ENCODE measurements around the gene PDE6B. TPM values are rescaled to one million over a fixed set of nuclear protein-coding genes. Genes with fewer than 3 reads are reported as not detected.
"Not testable (repeated sequence)": the region's sequence is repeated elsewhere in the genome, so short reads cannot be mapped to it uniquely, and the experiment has no call there.

Gene PDE6B
- total RNA-seq, 1 experiment from 2014 or later, result 12.7 TPM

DNA sequence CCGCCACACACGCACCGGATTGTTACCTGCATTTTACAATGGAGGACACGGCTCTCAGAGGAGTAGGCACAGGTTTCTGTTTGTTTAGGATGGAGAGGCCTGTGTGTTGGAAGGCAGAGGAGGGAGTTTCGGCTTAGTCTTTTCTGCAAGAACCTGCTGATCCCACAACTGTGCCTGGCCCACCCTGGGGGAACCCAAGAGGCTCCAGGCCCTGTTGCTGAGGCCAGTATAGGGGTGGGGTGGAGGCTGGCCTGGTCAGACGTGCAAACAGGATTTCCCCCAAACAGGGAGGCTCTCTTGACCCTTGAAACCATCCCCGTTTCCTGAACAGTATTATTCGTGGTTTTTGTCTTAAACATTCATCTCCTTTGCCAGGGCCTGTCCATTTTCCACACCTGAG lies 64.3 kb downstream of the PDE6B start:
- Histone ChIP-seq H3K4me3 (ENCODE audit: insufficient read depth, low read depth, low read length) (peak overlapping the region; percentile 44; the same call in 1 of the 2 replicates), H3K36me3 (replicated peaks; ENCODE audit: control insufficient read depth, insufficient read depth, low read length) (no peaks in the 10 kb centered on the region), H3K27me3 (ENCODE audit: control insufficient read depth, insufficient read depth, low read length) (no peaks in the 10 kb centered on the region)
- DNase-seq, result no peak

DNA sequence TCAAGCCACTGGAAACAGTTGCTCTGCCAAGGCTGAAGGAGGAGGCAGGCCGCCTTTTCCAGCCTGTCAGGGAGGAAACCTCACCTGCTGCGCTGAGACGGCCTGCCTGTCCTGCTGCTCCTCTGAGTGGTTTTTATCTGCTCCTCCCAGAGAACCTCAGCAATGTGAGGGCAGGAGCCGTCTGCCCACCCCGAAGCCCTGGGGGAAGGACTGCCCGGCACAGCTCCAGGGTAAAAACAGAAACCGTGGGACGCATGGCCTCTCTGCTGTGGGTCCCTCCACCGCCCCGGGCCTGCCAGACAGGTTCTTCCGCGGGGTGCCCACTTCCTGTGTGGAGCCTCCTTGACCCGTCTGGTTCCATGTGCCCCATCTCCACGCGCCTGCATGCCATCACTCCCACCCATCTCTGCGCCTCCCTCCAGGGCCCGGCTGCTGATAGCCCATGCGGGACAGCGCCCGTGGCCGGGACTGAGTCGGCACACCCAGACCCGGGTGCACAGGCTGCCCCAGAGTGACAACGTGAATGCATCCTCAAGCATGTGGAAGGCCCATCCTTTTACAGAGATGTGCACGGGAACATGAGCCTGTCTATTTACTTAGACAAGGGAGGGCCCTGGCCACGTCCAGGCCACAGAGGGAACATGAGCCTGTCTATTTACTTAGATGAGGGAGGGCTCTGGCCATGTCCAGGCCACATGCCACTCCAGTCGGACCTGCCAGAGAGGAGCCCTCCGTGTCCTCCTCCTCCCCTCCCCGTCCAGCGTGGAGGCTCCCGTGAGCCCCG lies 67.6 kb downstream of the PDE6B start:
- H3K4me3 ChIP-seq (ENCODE audit: insufficient read depth, low read depth, low read length), result no peak overlapping the region
- DNase-seq, result peak; percentile 62
- no peaks in the 10 kb centered on the region for H3K27me3 ChIP-seq (ENCODE audit: control insufficient read depth, insufficient read depth, low read length)
- H3K36me3 ChIP-seq (replicated peaks; ENCODE audit: control insufficient read depth, insufficient read depth, low read length), result no peaks in the 10 kb centered on the region

DNA sequence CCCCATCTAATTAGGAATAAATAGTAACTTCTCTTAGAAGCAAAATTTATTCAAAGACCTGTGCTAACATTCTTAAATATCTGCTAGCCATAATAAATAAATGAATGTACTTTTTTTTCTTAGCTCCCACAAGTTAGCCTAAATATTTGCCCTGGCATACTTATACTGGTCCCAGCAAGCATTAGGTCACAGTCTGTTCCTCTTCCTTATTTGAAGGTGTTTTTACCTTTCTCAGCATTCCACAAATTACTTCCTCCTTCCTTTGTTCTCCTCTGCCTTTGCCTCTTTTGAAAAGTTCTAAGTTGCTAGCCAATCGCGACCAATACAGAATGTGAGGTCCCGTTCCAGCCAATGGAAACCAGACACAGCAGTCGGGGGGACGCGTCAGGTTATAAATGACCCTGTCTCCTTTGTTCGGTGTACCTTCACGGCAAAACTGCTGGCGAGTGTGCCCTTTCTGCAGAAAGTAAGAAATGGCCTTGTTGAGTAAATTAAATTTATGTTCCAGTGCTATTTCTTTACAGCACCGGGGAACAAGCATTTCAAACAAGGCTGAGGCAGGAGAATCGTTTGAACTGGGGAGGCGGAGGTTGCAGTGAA lies 69.1 kb downstream of the PDE6B start:
- not testable (repeated sequence) for H3K4me3 ChIP-seq (ENCODE audit: insufficient read depth, low read depth, low read length)

DNA sequence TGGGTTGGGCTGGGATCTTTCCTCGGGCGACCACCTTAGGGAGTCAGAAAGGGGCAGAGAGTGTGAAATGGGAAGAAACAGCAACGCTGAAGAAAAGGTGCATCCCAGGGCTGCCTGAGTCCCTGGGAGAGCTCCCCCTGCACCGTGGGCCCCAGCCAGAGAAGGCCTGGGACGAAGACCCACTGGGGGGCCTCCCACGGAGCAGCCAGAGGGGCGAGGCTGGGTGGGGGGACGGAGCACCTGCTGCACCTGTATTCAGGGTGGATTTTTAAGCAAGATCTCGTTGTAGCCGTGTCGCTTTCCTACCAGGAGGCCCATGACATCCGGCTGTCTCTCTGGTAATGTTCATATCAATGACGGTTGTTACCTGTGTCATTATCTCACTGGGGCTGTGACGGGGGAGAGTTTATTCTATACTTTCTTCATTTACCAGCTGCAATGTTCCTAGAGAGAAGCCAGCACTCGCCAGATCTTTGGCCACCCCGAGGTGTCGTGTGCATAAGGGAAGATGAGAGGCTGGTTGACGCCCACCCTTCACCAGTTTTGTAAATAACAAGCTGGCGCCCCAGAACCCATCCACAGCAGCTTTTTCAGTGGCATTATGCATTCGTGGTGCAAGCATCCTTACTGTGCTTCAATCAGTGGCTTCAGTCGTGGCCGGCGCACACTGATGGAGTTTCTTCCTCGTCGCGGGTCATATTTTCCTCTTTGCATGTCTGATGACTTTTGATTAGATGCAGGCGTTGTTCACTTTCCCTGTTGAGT lies 74.6 kb downstream of the PDE6B start:
- H3K4me3 ChIP-seq (ENCODE audit: insufficient read depth, low read depth, low read length), result no peak overlapping the region
- DNase-seq, result no peak
- H3K27me3 ChIP-seq (ENCODE audit: control insufficient read depth, insufficient read depth, low read length), result no peaks in the 10 kb centered on the region
- no peaks in the 10 kb centered on the region for H3K36me3 ChIP-seq (replicated peaks; ENCODE audit: control insufficient read depth, insufficient read depth, low read length)

More for the DNA sequence above, 69.1 kb downstream of the PDE6B start:
- not testable (repeated sequence) for DNase-seq; H3K27me3 ChIP-seq (ENCODE audit: control insufficient read depth, insufficient read depth, low read length); H3K36me3 ChIP-seq (replicated peaks; ENCODE audit: control insufficient read depth, insufficient read depth, low read length)

DNA sequence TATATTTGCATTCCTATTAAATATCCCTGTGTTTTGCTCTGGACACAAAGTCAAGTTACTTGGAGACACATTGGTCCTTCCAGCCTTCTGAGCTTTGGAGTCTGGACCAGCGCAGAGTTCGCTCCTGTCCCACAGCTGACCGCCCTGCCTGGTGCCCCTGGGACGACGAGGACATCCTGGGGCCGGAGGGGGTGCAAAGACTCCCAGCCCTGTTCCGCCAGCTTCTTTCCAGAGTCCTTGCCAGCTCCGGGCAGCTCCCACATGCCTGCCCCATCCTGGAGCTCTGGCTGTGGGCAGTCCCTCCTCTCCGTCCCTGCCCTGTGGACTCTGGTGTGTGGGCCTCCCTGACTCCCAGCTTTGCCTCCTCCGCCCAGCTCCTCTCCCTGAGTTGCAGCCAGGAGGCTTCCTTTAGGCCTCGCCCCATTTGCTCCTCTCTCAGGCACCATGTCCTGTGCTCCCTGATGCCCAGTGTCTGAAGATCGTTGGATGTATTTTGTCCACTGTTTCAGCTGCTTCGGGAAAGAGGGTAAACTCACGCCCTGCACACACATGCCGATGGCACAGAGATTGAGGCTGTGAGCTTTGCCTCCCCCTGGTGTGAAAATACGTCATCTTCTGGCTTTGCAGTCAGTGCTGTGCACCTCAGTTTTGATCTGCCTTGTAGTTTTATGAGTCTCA lies 75.4 kb downstream of the PDE6B start:
- DNase-seq, result no peak
- no peaks in the 10 kb centered on the region for H3K27me3 ChIP-seq (ENCODE audit: control insufficient read depth, insufficient read depth, low read length)
- no peak overlapping the region for H3K4me3 ChIP-seq (ENCODE audit: insufficient read depth, low read depth, low read length)
- H3K36me3 ChIP-seq (replicated peaks; ENCODE audit: control insufficient read depth, insufficient read depth, low read length), result no peaks in the 10 kb centered on the region

DNA sequence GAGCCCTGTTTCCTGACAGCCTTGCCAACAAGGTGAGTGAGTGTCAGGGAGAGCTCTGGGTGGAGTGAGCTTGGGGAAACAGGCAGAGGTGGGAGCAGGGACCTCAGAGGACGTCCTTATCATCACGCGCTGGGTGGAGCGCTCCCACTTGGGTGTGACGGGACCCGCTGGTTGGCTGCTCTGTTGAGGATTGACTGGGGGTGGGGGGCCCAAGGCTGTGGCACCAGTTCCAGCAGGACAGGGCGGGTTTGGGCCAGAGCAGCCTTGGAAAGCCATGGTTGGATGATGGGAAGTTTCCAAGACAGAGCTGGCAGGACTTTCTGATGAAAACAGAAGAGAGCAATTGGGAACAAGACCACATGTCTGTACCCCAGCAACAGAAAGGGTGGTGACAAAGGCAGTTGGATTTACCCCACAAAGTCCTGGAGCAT lies 77.3 kb downstream of the PDE6B start:
- H3K4me3 ChIP-seq (ENCODE audit: insufficient read depth, low read depth, low read length), result no peak overlapping the region
- H3K27me3 ChIP-seq (ENCODE audit: control insufficient read depth, insufficient read depth, low read length), result no peaks in the 10 kb centered on the region
- no peaks in the 10 kb centered on the region for H3K36me3 ChIP-seq (replicated peaks; ENCODE audit: control insufficient read depth, insufficient read depth, low read length)
- no peak for DNase-seq

DNA sequence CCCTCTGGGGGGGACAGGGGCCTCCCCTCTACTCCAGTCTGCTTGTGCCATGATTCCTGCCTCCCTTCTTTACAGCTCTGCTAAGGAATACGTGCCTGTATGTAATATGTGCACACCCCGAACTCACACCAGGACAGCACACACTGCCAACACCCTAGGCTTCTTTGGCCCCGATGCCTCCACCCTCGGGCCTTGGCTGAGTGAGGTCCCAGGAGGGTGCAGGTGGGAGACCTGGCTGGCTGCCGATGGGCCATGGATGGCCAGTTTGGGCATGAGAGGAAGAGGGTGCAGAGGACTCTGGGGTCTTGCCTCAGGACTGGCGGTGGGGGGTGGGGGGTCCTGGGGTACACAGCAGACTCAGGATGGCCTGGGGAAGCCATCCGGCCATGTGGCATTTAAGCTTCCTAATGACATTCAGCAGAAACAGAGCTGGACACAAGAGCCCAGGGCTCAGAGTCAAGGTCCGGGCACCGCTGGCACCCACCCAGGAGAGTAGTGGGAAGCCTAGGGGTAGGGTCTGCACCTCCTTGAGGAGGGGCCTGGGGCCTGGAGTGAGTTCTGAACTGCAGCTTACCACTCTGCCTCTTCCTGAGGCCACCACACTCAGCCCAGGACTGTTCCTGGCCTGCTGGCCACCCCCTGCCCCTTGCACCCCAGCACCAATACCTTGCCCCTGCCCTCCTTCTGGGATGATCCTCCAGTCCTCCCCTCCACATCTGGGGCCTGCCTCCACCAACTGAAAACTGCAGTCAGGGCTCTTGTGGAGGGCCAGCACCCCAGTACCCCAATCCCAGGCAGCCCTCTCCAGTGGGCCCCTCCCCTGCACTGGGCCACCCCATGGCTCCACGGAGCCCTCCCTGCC lies 78.2 kb downstream of the PDE6B start:
- Histone ChIP-seq H3K36me3 (replicated peaks; ENCODE audit: control insufficient read depth, insufficient read depth, low read length) (no peaks in the 10 kb centered on the region; the same call in 1 of the 2 replicates), H3K27me3 (ENCODE audit: control insufficient read depth, insufficient read depth, low read length) (no peaks in the 10 kb centered on the region), H3K4me3 (ENCODE audit: insufficient read depth, low read depth, low read length) (no peak overlapping the region)
- no peak for DNase-seq

DNA sequence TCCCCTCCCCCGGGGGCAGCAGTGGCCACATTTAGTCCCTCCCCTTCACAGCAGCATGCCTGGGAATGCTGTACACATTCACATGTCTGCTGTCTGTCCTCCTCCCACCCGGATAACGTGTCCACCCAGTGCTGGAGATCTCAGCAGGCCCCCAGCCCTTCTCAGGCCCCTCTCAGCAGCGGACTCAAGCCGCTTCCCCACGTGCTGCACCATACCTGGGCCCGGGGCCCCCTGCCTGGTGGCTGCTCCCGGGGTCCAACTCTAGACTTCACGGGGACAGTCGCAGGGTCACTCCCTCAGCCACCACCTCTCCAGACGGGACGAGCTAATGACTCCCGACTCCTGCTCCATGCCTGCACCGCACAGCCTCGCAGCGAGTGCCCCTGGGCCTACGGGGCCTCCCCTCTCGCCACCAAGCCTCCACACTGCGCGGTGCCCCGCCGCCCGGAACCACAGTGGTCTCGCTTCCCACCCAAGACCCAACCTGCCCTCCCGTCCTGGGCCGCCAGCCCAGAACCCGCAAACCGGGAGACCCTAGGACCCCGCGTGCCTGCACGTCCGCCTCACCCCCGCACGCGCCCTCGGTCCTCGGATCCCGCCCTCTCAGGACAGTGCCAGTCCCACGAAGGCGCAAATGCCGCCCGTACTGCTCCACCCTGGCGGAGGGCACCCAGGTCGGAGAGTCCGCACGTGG lies 79.0 kb downstream of the PDE6B start:
- H3K27me3 ChIP-seq (ENCODE audit: control insufficient read depth, insufficient read depth, low read length), result no peaks in the 10 kb centered on the region
- no peak overlapping the region for H3K4me3 ChIP-seq (ENCODE audit: insufficient read depth, low read depth, low read length)
- no peaks in the 10 kb centered on the region; the same call in 1 of the 2 replicates for H3K36me3 ChIP-seq (replicated peaks; ENCODE audit: control insufficient read depth, insufficient read depth, low read length)
- DNase-seq, result no peak

DNA sequence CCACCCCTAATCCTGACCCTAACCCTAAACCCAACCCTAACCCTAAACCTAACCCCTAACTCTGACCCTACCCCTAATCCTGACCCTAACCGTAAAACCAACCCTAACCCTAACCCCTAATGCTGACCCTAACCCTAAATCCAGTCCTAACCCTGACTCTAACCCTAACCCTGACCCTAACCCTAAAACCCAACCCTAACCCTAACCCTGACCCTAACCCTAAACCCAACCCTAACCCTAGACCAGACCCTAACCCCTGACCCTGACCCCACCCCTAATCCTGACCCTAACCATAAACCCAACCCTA lies 79.6 kb downstream of the PDE6B start:
- no peak for DNase-seq
- Histone ChIP-seq H3K27me3 (ENCODE audit: control insufficient read depth, insufficient read depth, low read length) (no peaks in the 10 kb centered on the region), H3K4me3 (ENCODE audit: insufficient read depth, low read depth, low read length) (peak overlapping the region; percentile 28; the same call in 1 of the 2 replicates), H3K36me3 (replicated peaks; ENCODE audit: control insufficient read depth, insufficient read depth, low read length) (no peaks in the 10 kb centered on the region; the same call in 1 of the 2 replicates)

DNA sequence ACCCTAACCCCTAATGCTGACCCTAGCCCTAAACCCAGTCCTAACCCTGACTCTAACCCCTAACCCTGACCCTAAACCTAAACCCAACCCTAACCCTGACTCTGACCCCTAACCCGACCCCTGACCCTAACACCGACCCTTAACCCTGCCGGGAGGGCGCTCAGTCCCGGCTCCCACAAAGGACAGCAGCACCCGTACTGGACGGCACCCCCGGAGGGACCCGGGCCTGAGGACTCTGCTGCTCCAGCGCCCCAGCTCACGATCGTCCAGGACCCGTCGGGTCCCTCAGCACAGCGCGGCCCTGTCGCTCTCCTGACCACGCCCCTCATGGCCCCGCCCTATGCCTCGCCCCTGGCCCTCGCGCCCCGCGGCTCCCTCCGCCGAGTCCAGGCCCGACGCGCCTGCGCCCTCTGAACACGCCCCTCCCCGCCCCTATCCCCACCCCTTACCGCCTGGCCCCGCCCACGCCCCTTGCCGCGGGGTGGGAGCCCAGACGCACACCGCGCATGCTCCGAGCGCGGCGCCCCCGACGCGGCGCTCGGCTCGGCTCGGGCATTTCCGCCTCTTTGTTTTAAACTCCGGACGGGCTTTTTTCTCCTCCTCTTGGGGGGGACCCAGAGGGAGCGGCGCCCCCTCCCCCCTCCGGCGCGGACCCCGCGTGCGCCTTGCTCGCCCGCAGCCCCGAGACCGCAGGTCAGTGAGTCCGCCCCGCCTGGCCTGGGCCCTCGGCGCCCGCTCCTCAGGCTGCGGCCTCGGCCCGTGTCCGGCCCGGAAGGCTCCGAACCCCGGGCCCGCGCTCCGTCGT lies 80.1 kb downstream of the PDE6B start, which contains the start of gene PCGF3:
Gene PCGF3 (plus strand): TSS at position 555 of the 805 bp plus-strand sequence. CDS start 27,849 bp downstream, outside the sequence.
- DNase-seq, result peak; percentile 100
- Histone ChIP-seq H3K36me3 (replicated peaks; ENCODE audit: control insufficient read depth, insufficient read depth, low read length) (no peaks in the 10 kb centered on the region; the same call in 1 of the 2 replicates), H3K27me3 (ENCODE audit: control insufficient read depth, insufficient read depth, low read length) (no peaks in the 10 kb centered on the region), H3K4me3 (ENCODE audit: insufficient read depth, low read depth, low read length) (peak within 1 kb of the TSS; percentile 83)

DNA sequence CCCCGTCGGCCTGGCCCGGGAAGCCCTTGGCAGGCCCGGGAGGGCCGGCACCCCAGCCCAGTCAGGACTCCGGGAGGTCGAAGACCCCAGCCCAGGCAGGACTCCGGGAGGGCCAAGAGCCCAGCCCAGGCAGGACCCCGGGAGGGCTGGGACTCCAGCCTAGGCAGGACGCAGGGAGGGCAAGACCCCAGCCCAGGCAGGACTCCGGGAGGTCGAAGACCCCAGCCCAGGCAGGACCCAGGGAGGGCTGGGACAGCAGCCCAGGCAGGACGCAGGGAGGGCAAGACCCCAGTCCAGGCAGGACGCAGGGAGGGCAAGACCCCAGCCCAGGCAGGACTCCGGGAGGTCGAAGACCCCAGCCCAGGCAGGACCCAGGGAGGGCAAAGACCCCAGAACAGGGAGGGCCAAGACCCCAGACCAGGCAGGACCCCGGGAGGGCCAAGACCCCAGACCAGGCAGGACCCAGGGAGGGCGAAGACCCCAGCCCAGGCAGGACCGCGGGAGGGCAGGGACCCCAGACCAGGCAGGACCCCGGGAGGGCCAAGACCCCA lies 80.8 kb downstream of the PDE6B start:
- not testable (repeated sequence) for H3K36me3 ChIP-seq (replicated peaks; ENCODE audit: control insufficient read depth, insufficient read depth, low read length); H3K27me3 ChIP-seq (ENCODE audit: control insufficient read depth, insufficient read depth, low read length); DNase-seq
- peak overlapping the region; percentile 83 for H3K4me3 ChIP-seq (ENCODE audit: insufficient read depth, low read depth, low read length)

DNA sequence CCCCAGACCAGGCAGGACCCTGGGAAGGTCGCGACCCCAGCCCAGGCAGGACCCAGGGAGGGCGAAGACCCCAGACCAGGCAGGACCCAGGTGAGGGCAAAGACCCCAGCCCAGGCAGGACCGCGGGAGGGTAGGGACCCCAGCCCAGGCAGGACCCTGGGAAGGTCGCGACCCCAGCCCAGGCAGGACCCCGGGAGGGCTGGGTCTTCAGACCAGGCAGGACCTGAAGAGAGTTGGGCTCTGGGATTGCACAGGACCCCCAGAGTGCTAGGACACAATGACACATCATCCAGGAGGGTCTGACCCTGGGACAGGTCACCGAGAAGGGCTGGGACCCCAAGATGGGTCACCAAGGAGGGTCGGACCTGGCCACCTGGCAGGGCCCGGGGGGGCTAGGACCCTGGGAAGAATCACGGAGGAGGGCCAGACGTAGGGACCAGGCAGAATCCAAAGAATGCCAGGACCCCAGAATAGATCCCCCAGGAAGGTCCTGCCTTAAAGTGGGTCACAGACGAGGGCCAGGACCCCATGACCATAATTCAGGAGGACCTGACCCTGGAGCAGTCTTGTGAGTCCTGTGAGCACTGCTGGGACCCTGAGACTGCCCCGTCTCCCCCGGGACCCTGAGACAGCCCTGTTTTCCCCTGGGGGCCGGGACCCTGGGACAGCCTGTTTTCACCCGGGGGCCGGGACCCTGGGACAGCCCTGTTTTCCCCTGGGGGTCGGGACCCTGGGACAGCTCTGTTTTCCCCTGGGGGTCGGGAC lies 81.6 kb downstream of the PDE6B start:
- Histone ChIP-seq H3K27me3 (ENCODE audit: control insufficient read depth, insufficient read depth, low read length) (no peaks in the 10 kb centered on the region), H3K4me3 (ENCODE audit: insufficient read depth, low read depth, low read length) (peak overlapping the region; percentile 19), H3K36me3 (replicated peaks; ENCODE audit: control insufficient read depth, insufficient read depth, low read length) (no peaks in the 10 kb centered on the region; the same call in 1 of the 2 replicates)
- DNase-seq, result no peak
